HG03108 (cell line): ENCODE data around the gene BMI1.

Experiments
- ATAC-seq: cut with Tn5 transposase; IDR thresholded peaks from one replicate; pipeline ENCODE4 v1.9.1; 2021; ENCODE audit warnings: moderate library complexity; ENCODE audit not compliant: unreplicated experiment

BMI1 gene

DNA sequence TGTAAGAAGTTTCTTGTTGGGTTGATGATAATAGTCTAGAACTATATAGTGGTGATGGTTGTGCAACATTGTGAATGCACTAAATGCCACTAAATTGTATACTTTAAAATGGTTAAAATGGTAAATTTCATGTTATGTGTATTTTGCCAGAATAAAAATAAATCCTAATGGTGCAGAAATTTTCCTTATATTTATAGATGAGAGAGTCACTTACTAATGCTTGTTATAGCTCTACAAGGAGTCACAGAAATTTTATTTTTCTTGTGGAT, 45.5 kb downstream of the BMI1 start:
- no peak for ATAC-seq

GRCh38 chr10:22366771-22367170, 45.9 kb downstream of the BMI1 start:
- ATAC-seq: no peak

GRCh38 chr10:22367471-22367870, 46.6 kb downstream of the BMI1 start:
- ATAC-seq: no peak

GRCh38 chr10:22368402-22368801, 47.5 kb downstream of the BMI1 start:
- ATAC-seq: no peak

- no peak for ATAC-seq
These were observed 48.1 kb downstream of the BMI1 start for GRCh38 chr10:22368981-22369380.

DNA sequence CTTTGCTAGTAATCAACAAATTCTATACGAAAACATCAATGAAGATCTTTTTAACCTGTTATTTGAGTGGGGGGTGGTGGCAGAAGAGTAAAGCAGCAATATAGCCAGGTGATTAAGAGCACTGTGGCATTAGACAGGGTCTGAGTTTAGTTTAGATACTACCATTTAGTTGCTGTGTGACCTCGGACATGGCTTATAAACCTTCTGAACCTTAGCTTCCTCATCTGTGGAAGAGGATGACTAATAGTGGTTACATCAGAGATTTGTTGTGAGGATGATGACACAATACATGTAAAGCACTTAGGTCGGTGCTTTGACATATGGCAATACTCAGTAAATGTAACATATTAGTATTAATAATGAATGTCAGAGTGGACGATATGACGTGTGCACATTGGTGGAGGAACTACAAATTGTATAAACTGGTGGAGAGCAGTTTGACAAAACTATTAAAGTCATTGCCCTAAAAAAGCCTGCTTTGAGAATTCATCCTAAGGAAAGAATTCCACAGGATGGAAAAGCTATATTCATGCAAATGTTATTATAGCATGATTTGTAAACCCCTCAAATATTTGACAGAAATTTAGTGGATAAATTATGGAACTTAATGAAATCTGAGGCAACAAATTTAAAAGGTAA, 48.7 kb downstream of the BMI1 start:
- no peak for ATAC-seq

- ATAC-seq: no peak
These were observed 49.4 kb downstream of the BMI1 start for GRCh38 chr10:22370320-22370719.

DNA sequence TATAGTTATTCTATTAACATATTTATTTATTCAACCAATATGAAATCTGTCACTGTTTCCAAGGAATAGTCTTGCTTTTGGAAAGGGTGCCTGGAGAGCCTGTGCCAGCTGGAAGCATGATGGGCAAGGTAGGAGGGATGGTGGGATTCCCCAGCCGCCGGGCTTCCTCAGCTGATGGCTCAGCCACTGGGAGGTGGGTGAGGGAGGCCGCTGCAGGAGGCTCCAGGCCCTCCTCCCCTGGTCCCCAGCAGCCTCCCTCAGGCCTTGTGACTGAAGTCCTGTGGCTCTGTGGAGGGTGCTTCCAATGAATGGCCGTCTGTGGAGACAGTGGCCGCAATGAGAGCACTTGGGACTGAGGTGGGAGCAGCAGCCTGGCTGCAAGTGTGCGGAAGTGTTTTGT, 51.4 kb downstream of the BMI1 start:
- no peak for ATAC-seq

- no peak for ATAC-seq
These were observed 52.0 kb downstream of the BMI1 start for GRCh38 chr10:22372917-22373316.

DNA sequence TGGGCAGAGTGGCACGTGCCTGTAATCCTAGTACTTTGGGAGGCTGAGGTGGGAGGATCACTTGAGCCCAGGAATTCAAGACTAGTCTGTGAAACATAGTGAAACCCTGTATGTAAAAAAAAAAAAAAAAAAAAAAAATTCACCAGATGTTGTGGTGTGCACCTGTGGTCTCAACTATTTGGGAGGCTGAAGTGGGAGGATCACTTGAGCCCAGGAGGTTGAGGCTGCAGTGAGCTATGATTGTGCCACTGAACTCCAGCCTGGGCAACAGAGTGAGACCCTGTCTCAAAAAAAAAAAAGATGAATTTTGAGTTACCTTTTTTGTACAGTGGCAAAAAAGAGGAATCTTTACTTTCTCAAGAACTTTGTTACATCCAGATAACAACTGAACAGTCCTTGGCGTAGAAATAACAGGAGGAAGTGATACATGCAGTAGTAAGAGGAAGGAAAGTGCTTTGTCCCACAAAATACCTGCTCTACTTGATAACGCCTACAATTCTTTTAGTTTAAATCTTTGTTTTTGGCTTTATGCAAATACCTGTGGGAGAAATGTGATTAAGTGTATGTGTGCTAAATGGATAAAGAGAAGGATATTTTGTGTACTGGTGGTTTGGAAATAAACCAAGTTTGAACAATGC, 53.7 kb downstream of the BMI1 start:
- ATAC-seq: no peak

GRCh38 chr10:22379059-22379458, 58.2 kb downstream of the BMI1 start:
- ATAC-seq: peak; percentile 39
